GM21619 (cell line): ENCODE results near the gene SNAI1.
A peak's percentile ranks its signal among the peaks of the same experiment; 100 is the strongest.
"Not testable (repeated sequence)": the region's sequence is repeated elsewhere in the genome, so short reads cannot be mapped to it uniquely, and the experiment has no call there.

ENCODE experiments used
- ATAC-seq: cut with Tn5 transposase; IDR thresholded peaks from one replicate; pipeline ENCODE4 v1.9.1; 2021; ENCODE audit not compliant: unreplicated experiment

SNAI1 gene

GRCh38 chr20:49985617-49986016, 2.8 kb downstream of the SNAI1 start:
- no peak for ATAC-seq

GRCh38 chr20:49986049-49986448, 3.3 kb downstream of the SNAI1 start:
- ATAC-seq = no peak

- no peak for ATAC-seq
These were observed 4.5 kb downstream of the SNAI1 start for GRCh38 chr20:49987015-49987867.

- no peak for ATAC-seq
These were observed 5.3 kb downstream of the SNAI1 start for GRCh38 chr20:49987868-49988690.

GRCh38 chr20:49989234-49990065, 6.7 kb downstream of the SNAI1 start:
- no peak for ATAC-seq

- ATAC-seq = no peak
These were observed 7.5 kb downstream of the SNAI1 start for GRCh38 chr20:49990271-49990720.

GRCh38 chr20:49993301-49993751, 10.5 kb downstream of the SNAI1 start:
- no peak for ATAC-seq

GRCh38 chr20:49995586-49995985, 12.8 kb downstream of the SNAI1 start:
- ATAC-seq = no peak

GRCh38 chr20:49998478-49999188, 15.9 kb downstream of the SNAI1 start:
- not testable (repeated sequence) for ATAC-seq

GRCh38 chr20:49999329-49999728, 16.5 kb downstream of the SNAI1 start:
- ATAC-seq = peak; percentile 69

- not testable (repeated sequence) for ATAC-seq
These were observed 17.9 kb downstream of the SNAI1 start for GRCh38 chr20:50000548-50001222.

- no peak for ATAC-seq
These were observed 19.1 kb downstream of the SNAI1 start for GRCh38 chr20:50001784-50002311.

- ATAC-seq = no peak
These were observed 20.5 kb downstream of the SNAI1 start for GRCh38 chr20:50003253-50003656.

GRCh38 chr20:50004229-50004628, 21.4 kb downstream of the SNAI1 start:
- no peak for ATAC-seq

GRCh38 chr20:50005471-50005981, 22.7 kb downstream of the SNAI1 start:
- no peak for ATAC-seq

- no peak for ATAC-seq
These were observed 24.6 kb downstream of the SNAI1 start for GRCh38 chr20:50007369-50007768.

- ATAC-seq = no peak
These were observed 25.2 kb downstream of the SNAI1 start for GRCh38 chr20:50008007-50008406.

GRCh38 chr20:50009521-50010454, 27.0 kb downstream of the SNAI1 start:
- no peak for ATAC-seq
